NCI-H748 (cell line): Measurements from ENCODE around the gene NR5A1.

Experiments
- DNase-seq: peaks from one replicate; lab custom pipeline; 2025; ENCODE audit not compliant: unreplicated experiment; lab: John Stamatoyannopoulos, UW

Gene NR5A1

DNA sequence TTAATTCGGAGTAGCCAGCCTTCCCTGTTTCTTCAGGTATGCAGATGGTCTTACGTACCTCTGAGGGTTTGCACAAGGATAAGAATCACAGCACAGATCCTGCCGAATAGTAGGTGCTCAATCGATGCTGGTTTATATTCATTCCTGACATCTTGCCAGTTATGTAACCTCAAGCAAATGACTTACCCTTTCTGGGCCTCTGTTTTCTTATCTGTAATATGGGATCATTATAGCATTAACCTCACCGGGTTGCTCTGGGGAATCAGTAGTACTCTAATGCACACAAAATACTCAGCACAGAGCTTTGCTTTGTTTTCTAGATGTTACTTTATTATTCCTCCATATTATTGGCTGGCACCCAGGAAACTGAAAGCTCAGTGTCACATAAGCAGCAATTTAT, 7.7 kb upstream of the NR5A1 start:
- DNase-seq: no peak

DNA sequence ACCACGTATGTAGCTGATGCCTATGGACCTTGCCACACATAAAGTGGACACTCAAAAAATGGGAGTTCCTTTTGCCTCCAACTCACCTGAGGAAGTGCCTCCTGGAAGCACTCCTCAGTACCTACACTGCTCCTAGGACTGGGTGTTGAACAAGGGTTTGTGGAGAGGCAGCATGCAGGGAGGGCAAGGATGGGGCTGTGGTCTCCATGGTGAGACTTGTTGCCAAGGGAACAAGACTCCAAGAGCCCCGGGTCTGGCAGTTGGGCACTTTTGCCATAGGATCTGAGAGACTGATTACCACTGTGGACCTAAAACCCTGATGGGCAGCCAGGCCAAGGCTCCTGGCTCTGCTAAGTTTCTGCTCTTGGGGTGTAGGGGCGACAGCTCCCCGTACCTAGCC, 6.9 kb upstream of the NR5A1 start:
- peak; percentile 48 for DNase-seq

DNA sequence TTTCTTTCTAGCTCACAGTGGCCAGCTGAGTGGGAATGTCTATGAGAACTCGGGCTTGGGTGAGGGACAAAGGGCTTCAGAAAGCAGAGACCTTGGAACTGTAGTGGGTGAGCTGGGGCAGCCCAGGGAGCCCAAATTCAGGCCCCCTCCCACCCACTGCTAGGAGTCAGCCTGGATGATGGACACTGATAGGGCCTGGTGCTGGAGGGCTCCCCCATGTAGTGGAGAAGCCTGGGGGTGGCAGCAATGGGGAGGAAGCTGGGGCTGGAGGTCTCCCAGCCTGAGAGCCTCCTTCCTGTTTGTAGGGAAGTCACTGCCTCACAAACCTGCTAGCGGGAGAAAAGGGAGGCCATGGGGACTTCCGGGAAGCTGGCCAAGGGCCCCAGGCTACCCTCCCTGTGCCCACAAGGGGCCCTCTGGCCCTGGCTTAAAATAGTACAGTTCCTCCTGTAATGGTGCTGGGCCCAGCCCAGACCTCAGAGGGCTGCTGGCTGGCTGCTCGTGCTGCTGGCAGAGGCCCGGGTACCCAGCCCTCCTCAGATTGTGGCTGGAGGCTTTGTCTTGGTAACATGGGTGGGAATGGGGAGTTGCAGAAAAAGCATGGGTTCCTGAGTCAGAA, 6.3 kb upstream of the NR5A1 start:
- DNase-seq: no peak

DNA sequence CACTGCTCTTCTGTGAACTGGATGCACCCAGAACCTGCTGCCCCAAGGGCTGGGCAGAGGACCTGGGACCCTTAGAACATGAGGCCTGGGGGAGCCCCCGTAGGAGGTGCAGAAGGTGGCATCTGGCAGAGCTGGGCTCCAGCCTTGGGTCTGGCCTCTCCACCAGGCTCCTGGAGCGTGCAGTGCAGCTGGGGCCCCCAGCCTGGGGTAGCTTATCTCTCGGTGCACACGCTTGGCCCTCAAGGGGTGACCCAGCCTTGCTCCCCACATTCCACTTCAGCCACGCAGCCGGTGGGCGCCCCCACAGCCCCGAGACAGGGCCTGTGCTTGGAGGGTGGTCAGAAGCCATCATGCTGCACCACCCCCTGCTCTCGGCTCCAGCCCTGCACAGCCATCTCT, 5.6 kb upstream of the NR5A1 start:
- no peak for DNase-seq

DNA sequence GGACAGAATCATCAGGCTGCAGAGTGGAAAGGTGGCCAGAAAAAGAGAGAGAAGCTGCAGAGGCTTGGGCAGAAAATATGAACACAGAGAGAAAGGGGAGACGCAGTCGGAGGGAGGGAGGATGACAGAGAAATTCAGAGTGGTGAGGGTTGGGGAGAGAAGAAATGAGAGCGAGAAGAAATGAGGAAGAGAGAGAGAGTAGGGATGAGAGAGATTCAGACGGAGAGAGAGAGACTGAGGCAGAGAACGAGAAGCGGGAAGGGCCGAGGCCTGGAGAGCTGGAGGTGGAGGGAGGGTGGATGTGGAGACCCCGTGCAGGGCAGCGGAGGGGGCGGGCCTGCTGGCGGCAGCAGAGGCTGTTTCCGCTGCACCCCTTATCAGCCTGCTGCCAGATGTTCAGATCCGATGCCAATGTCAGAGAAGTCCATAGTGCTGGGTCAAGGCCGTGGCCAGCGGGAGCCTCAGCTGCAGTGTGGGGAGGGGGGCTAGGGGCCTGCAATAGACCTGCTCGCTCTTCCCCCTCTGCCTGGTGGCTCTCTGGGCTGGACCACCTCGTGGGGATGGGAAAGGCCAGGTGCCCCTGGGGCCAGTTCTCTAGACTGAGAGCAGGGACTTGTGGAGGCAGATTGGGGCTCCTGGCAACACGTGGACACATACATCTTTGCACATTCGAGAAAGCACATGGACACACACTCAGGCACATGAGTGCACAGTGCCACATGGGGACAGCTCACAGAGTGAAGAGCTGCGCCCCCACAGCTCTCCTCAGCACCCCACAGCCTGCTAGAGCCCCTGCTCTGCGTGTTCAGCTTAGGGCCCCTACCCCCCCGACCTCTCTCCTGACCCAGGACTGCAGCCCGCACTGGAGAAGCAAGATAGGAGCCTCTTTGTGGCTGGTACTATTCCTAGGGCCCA, 4.9 kb upstream of the NR5A1 start:
- DNase-seq: no peak

DNA sequence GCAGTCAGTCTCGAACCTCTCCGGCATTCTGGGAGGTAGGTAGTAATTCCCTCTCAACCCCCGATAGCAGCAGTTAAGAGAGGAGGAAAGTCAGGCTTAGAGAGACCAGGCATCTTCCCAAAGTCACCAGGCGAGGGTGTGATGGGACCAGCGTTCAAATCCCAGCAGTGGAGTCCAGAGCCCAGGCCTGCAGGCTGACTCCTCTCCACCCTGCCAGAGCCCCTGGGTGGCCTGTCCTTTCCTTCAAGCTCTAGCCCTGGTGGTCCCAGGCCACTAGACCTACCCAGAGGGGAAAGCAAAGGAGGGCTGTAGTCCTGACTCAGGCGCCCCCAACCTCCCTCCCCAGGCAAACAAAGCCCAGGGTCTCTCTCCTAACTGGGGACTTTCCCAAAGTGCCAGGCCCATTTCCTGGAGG, 4.2 kb upstream of the NR5A1 start:
- DNase-seq: no peak

DNA sequence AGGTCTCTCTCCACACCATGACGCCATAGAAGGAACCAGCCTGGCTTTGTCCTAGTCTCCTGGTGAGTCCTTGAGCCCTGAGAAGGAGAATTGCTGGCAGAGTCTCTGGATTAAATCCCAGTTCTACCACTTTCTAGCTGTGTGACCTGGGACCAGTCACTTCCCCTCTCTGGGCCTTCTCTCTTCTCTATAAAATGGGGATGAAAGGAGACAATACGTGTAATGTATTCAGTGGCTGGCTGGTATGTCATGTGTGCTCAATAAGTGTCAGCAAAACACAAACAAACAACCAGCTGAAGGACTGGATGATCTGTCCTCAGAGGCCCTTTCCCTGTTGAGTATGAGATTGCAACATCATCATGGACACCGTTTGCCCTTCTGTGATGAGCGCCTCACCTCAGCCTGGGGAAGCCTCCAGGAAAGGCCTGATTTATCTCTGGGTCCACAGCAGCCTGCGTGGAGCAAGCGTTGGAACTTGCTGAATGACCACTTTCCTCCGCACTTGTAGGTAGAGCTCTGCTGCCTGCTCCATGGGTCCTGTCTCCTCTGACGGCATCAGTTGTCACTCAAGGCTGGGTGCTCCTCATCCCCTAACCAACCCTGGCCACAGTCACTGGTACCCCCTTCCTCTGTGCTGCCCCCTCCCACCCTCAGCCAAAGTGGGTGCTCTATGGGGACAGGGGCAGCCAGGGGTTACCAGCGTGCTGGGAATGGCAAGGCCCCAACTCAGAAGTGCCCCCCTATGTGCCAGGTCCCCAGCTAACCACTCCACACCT, 3.6 kb upstream of the NR5A1 start:
- DNase-seq: no peak

DNA sequence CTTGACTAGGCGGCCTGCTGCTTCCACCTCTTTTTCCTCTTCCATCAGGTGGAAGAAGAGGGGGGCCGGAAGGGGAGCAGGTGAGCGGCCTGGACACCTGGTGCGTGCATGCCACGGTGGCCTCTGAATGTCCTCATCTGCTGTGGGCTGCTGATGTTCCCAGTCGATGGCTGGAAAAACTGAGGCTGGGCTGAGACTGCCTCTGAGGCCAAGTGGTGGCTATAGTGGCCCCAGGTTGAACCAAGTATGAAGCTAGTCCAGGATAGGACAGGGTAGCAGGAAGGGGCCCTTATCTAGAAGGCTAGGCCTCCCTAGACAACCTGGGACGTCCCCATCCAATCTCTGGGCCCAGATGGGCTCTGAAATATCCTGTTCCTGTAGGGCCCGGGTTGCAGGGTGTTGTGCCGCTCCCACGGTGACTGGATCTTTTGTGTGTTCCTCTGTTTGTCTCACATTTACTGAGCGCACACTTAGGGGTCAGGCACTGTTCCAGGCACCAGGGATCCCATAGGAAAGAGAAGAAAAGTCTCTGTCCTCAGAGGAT, 753 bp upstream of the NR5A1 start:
- DNase-seq: no peak

DNA sequence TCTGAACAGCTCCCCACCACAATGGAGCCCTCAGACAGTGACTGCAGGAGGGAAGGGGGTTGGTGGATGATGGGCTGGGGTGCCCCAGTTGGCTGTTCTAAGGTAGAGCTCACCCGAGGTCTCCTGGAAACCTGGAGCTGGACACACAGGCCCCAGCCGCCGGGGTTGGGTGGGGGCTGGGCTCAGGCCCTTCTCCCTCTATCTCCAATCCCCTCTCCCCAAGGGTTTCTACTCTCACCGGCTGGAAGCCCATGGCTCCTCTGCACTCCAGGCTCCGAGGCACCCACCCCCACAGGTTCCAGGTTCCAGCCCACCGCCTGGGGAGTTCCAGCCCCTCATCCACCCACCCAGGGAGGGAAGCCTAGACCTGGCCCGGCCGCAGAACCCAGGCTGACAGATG, 766 bp downstream of the NR5A1 start:
- DNase-seq: no peak

DNA sequence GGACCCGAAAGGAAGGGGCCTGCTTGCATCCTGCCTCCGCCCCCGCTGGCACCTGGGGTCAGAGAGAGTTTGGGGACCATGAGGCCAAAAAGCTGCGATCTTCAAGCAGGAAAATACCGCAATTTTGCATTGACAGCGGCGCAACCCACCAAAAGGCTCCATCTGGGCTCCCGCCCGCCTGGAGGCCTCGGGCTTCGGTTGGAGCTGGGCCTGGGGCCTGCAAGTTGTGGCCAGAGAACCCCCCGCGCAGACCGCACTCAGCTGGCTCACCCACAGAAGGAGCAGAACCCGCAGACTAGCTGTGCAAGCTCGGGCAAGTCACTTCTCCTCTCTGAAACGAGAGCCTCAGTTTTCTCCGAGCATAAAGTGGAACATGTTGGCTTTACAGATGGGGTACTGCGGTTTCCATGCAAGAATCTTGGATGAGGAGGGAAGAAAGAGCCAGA, 1.3 kb downstream of the NR5A1 start:
- DNase-seq: no peak

DNA sequence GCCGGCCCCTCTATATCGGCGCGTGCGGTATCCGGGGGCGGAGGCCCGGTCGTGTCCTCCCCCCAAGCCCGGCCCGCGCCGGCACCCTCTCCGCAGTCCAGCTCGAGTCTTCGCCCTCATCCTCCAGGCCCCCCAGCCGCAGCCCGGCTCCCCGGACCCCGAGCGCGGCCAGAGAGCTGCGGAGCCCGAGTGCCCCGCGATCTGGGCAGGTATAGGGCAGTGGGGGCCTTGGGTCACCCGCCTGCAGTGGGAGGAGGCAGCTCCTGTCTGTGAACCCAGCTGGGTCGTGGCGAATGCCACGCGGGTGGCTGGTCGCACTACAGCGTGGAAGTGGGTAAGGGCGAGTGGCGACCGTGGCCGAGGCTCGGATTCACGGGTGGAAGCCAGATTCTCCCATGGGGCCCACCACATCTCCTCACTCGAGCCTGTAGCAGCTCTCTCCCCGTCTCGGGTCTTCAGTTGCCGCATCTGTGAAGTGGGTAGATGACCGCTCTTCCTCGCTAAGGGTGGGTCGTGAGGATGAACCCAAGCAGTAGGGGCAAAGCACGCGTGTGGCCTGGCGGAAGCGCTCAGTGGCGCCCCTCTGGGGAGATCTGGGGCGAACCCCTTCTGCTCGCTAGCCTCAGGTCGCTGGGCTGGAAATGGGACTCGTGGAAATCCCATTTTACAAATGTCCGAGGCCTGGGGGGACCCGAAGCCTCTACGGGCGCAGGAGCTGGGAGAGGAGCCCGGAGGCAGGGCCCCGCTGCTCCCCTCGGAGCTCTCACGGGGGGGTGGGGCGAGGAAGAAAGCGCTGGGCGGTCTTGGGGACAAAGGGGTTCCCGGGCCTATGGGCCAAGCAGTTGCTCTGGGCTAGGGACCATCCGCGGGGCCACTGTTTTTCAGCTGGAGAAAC, 1.9 kb downstream of the NR5A1 start:
- DNase-seq: no peak

DNA sequence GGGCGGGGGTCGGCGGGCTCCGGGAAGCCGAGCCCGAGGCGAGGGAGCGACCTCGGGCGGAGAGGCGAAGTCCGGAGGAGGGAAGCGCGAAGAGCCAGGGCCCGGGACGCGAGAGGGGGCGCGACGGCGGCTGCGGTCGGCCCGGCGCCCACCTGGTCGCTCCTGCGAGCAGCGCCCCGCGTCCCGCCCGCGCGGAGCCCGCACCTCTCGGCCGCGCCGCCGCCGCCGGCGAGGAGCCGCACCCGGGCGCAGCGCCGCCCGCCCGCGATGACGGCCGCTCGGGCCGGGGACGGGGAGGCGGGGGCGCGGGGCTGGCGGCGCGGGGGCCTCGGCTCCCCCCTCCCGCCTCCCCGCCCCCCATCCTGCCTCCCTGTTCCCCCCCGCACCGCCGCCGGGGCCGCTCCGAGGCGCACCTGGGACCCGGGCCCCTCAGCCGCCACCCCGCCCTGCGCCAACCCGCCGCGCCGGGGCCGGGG, 2.6 kb downstream of the NR5A1 start:
- peak; percentile 29 for DNase-seq

DNA sequence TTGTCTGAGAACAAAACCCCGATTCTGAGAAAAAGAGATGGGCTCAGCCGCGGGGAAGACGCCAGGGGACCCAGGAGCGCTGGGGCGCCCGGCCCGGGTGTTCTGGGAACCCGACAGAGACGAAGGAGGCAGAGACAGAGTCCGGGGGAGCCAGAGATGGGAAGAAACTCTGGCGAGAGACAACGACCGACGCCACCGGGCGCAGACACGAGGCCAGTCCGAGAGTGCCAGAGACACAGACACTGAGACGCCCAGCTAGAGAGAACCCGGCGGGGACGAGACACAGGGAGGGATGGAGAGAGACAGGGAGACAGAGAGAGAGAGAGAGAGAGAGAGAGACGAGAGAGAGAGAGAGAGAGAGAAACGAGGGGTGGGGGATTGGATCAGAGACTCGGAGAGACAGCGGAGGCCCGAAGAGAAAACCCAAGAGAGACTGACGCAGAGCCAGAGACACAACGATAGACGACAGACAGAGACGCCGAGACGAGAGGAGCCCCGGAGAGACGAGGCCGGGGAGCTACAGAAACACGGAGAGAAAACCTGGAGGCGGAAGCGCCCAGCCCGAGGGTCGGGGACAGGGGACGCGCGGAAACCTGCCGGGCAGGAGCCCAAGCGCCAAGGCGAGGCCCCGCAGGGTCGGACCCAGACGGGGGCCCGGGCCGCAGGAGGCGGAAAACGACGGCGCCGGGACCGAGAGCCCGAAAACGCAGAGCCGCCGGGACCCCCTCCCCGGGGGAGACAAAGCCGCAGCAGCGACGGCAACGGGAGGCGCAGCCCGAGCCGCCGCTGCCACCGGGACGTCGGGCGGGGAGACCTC, 3.3 kb downstream of the NR5A1 start:
- peak; percentile 29 for DNase-seq

DNA sequence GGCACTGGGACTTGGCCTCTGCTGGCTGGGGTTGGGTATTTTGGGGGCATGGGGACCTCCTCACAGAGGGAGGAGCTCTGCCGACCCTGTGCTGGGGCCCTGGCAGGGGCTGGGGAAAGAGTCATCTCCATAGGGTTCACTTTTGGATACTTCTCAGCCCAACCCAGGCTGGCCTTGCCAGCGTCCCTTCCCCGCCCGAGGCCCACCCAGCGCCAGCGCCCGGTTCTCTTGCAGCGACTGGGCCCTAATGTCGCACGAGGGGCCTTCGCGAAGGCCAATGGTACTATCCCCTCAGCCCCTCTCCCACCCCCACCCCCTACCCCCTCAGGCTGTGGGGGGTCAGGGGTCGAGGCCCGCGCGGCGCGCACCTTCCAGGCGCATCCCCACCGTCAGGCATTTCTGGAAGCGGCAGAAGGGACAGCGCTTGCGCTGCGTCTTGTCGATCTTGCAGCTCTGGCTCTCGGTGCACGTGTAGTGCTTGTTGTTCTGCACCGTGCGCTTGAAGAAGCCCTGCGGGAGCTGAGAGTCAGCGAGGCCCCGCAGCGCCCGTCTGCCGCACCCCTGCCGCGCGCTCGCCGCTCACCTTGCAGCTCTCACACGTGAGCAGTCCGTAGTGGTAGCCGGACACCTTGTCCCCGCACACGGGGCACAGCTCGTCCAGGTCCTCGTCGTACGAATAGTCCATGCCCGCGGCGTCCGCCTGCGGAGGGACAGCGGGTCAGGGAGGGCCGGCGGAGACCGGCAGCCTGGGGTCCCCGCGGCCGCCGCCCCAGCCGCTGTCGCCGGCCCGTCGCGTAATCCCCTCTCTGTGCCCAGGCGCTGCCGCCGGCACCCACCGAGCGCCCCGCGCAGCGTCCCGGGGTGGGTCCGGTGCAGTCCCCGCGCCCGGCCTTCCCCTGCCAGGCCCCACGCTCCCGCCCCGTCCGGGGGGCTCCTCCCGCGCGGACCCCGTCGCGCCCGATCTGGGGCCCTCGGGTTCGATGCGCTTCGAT, 4.2 kb downstream of the NR5A1 start:
- DNase-seq: no peak

DNA sequence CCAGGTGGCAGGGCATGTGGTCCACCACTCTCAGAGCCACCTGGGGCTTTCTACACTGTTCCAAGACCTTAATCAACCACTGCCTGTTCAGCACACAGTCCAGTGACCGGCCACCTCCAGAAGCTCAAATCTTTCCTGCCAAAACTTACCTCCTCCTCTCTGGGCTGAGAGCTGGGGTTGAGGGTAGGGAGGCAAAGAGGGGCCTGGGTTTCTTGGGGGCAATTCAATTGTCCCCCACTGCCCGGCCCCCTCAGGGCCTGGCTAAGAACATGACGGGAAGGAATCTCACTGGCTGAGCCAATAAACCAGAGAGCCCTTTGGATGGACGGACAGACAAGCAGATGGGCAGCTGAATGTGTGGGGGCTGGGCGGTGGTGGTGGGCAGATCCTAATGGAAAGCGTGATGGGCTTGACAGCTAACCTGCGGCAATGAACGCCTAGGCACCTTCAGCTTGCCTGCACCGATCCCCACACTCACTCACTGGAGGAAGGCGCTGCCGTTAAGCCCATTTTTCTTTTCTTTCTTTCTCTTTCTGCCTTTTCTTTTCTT, 5.4 kb downstream of the NR5A1 start:
- DNase-seq: no peak

DNA sequence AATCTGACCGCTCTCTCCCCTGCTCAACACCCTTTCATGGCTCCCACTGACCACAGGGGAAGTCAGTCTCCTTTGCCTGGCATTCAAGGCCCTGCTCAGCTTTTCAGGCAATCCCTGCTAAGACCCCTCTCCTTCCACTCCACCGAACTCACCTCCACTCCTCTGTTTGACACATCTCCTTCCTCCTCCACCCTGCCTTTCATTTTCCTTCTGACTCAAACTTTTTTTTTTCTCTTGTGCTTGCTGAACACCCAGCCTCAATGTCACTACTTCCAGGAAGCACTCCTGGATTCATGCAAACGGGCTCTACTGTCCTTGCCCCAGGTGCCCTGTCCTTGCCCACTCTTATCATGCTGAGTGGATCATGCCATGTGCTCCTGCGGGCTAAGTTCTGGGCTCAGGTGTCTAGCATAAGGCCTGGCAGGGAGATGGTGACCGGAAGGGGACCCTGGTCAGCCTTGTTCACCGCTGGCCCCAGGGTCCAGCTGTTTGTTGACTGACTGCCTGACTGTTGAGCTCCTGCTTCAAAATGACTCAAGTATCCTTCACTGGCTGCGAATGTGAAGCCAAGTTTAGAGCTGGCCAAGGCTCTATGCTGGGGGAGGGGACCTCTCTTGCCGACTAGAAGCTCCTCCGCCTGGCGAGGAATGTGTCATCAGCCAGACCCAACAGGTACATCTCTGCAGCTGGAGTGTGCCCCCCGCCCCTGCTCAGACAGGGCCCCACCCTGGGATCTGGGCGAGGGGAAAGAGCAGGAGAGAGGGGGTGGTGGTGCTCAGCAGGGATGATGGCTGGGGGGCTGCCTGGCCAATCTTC, 6.2 kb downstream of the NR5A1 start:
- DNase-seq: no peak
